GM10266 (cell line): ENCODE data around the gene NPHP1.
"Not testable (repeated sequence)": the region's sequence is repeated elsewhere in the genome, so short reads cannot be mapped to it uniquely, and the experiment has no call there.

ENCODE experiments used
- DNase-seq: peaks from one replicate; pipeline ENCODE4 v3.0.0; 2012; ENCODE audit errors: extremely low spot score
- CTCF ChIP-seq: IDR thresholded peaks from 2 replicates; pipeline ENCODE4 v1.5.1; 2012; ENCODE audit warnings: mild to moderate bottlenecking, low read depth; ENCODE audit not compliant: control insufficient read depth, insufficient read depth; ENCODE audit errors: missing control alignments

Gene NPHP1

GRCh38 chr2:110198016-110198415 is 6.8 kb downstream of the NPHP1 start:
- DNase-seq, result no peak
- TF ChIP-seq CTCF, result no peak

- no peak for DNase-seq
- no peak for TF ChIP-seq CTCF
Measured at GRCh38 chr2:110197452-110197851, 7.4 kb downstream of the NPHP1 start.

GRCh38 chr2:110190169-110190568 is 14.6 kb downstream of the NPHP1 start:
- DNase-seq, result not testable (repeated sequence)

- TF ChIP-seq CTCF, result no peak
- no peak for DNase-seq
Measured at GRCh38 chr2:110182449-110182848, 22.4 kb downstream of the NPHP1 start.

DNA sequence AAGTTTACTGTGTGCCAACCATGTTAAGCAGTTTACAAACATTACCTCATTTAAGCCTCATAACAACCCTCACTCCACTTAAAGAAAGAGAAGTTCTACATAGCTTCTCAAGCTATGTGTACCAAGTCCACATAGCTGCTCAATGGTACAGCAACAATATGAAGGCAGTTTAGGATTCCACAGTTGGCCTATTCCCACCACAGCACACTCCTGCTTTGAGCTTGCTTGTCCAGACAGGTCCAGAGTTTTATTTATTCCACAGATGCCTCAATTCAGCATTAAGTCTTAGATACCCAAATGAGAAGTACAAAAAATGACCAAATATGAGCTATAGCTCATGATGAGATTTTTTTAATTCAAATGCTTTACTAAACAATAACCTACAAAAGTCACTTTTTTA is 24.8 kb downstream of the NPHP1 start:
- no peak for DNase-seq
- TF ChIP-seq CTCF, result no peak

GRCh38 chr2:110173523-110173922 is 31.3 kb downstream of the NPHP1 start:
- no peak for DNase-seq
- TF ChIP-seq CTCF, result no peak

- DNase-seq, result no peak
- TF ChIP-seq CTCF, result no peak
Measured at GRCh38 chr2:110172506-110172905, 32.3 kb downstream of the NPHP1 start.

- no peak for DNase-seq
Measured at GRCh38 chr2:110170102-110170501, 34.7 kb downstream of the NPHP1 start.

More at GRCh38 chr2:110170102-110170501, 34.7 kb downstream of the NPHP1 start:
- no peak for TF ChIP-seq CTCF
